HepG2 (cell line): ENCODE results near the gene UNC79. TPM values are rescaled to one million over a fixed set of nuclear protein-coding genes. Genes with fewer than 3 reads are reported as not detected.

ENCODE experiments used
- ATAC-seq: fragments of 200-7000 bp; cut with Tn5 transposase; 3 replicates; pipeline ENCODE4 v1.9.1; 2020; ENCODE audit warnings: mild to moderate bottlenecking, moderate library complexity
- BruUV-seq: library from RNA; stranded (reverse); fragments of 400-500 nt; replicated peaks from 2 replicates; lab custom pipeline; 2021; lab: Mats Ljungman, UMichigan
- CTCF ChIA-PET: fragments of 300-600 bp; formaldehyde crosslinking; extraction: SDS; loops from one replicate; lab custom pipeline; 2021; ENCODE audit warnings: low total read pairs, inconsistent platforms, low intra/inter-chr PET ratio; lab: Yijun Ruan, JAX
- POLR2A ChIA-PET: fragments of 350-600 bp; sonication (Branson Sonifier 250); formaldehyde crosslinking; loops from one replicate; lab custom pipeline; 2020; ENCODE audit warnings: antibody characterized with exemption, inconsistent platforms; lab: Yijun Ruan, JAX
- DNase-seq: peaks from one replicate; pipeline ENCODE4 v3.0.0-alpha.2; 2015; ENCODE audit warnings: low spot score
- FAIRE-seq: peaks from 3 replicates; lab custom pipeline; 2011; peaks lifted over from hg19 to GRCh38; lab: Jason Lieb, UNC
- H2AFZ ChIP-seq: one replicate; pipeline ENCODE4 v1.6.1; 2011; ENCODE audit warnings: low read length, inconsistent platforms
- H3K27ac ChIP-seq: fragments of 300-600 bp; 3 replicates; pipeline ENCODE4 v1.8.0; 2011; ENCODE audit warnings: mixed run types, mild to moderate bottlenecking, mixed read lengths, low read length, inconsistent platforms; ENCODE audit not compliant: insufficient read depth; ENCODE audit errors: extremely low read length
- H3K27me3 ChIP-seq, 2 experiments: fragments of 200-600 bp in 1 of 2; 2 replicates in 1 of 2; 3 replicates in 1 of 2; pipeline versions ENCODE4 v1.6.0 to v1.8.0; 2011; ENCODE audit warnings: low read length in 2 of 2, mild to moderate bottlenecking in 2 of 2, moderate library complexity in 2 of 2, inconsistent platforms in 1 of 2; ENCODE audit not compliant: insufficient read depth in 2 of 2, control insufficient read depth in 1 of 2
- H3K36me3 ChIP-seq, 2 experiments: fragments of 200-600 bp in 1 of 2; replicated peaks in 1 of 2; 2 replicates in 1 of 2; 3 replicates in 1 of 2; pipeline versions ENCODE4 v1.5.1 to v1.8.0; 2011; ENCODE audit warnings: low read length in 2 of 2, inconsistent platforms in 1 of 2; ENCODE audit not compliant: insufficient read depth in 2 of 2, control insufficient read depth in 1 of 2
- H3K4me1 ChIP-seq: 2 replicates; pipeline ENCODE4 v1.5.1; 2012; ENCODE audit warnings: low read length, inconsistent platforms; ENCODE audit not compliant: insufficient read depth
- H3K4me2 ChIP-seq: 2 replicates; pipeline ENCODE4 v1.6.0; 2011; ENCODE audit warnings: low read depth, low read length, inconsistent platforms
- H3K4me3 ChIP-seq, 3 experiments: fragments of 200-600 bp in 1 of 3; sonication (generic), shearing (Covaris generic) in 1 of 3; replicated peaks in 1 of 3; 2 replicates each; pipeline ENCODE4 v1.5.1; 2011 to 2016; ENCODE audit warnings: low read length in 3 of 3, inconsistent platforms in 2 of 3, low read depth in 2 of 3, mild to moderate bottlenecking in 2 of 3, control low read depth in 1 of 3, mixed read lengths in 1 of 3; ENCODE audit not compliant: insufficient read depth in 1 of 3
- H3K79me2 ChIP-seq: one replicate; pipeline ENCODE4 v1.6.1; 2011; ENCODE audit warnings: low read length, inconsistent platforms; ENCODE audit not compliant: insufficient read depth
- H3K9ac ChIP-seq: 2 replicates; pipeline ENCODE4 v1.6.0; 2011; ENCODE audit warnings: mild to moderate bottlenecking, low read depth, low read length, inconsistent platforms; ENCODE audit not compliant: insufficient read depth
- H3K9me3 ChIP-seq: 2 replicates; pipeline ENCODE4 v1.5.1; 2012; ENCODE audit warnings: mild to moderate bottlenecking, low read length
- H4K20me1 ChIP-seq: 2 replicates; pipeline ENCODE4 v1.6.0; 2011; ENCODE audit warnings: inconsistent platforms, mild to moderate bottlenecking, low read length, moderate library complexity; ENCODE audit not compliant: insufficient read depth
- CHD4 ChIP-seq: fragments of 200-600 bp; sonication (generic); IDR thresholded peaks from 2 replicates; pipeline ENCODE4 v1.7.0; 2017; ENCODE audit warnings: mild to moderate bottlenecking, low read length, borderline replicate concordance
- KMT2B ChIP-seq: IDR thresholded peaks from 2 replicates; pipeline ENCODE4 v1.6.1; 2016; ENCODE audit warnings: missing genetic modification reagents, missing compliant biosample characterization
- MIER3 ChIP-seq: IDR thresholded peaks from 2 replicates; pipeline ENCODE4 v1.6.1; 2016; ENCODE audit warnings: missing compliant biosample characterization, borderline replicate concordance
- PLRG1 ChIP-seq: fragments of 450-650 bp; conservative IDR thresholded peaks from 2 replicates; pipeline ENCODE4 v1.6.1; 2016
- SKI ChIP-seq: fragments of 450-650 bp; IDR thresholded peaks from one replicate; pipeline ENCODE4 v1.6.1; 2018; ENCODE audit warnings: mild to moderate bottlenecking; ENCODE audit not compliant: partially characterized antibody
- SOX13 ChIP-seq, 3 experiments: fragments of 450-650 bp in 1 of 3; sonication (generic) in 1 of 3; formaldehyde crosslinking in 1 of 3; IDR thresholded peaks in 2 of 3; conservative IDR thresholded peaks in 1 of 3; 2 replicates each; pipeline versions ENCODE4 v1.5.0 to v1.6.1; 2016 to 2020; ENCODE audit warnings: antibody characterized with exemption in 1 of 3, mild to moderate bottlenecking in 1 of 3, missing compliant biosample characterization in 1 of 3, missing genetic modification reagents in 1 of 3, moderate library complexity in 1 of 3
- SOX6 ChIP-seq, 2 experiments: fragments of 450-650 bp in 1 of 2; sonication (generic) in 1 of 2; formaldehyde crosslinking in 1 of 2; IDR thresholded peaks; 2 replicates each; pipeline versions ENCODE4 v1.4.0 to v1.6.1; 2017 to 2020; ENCODE audit warnings: antibody characterized with exemption in 1 of 2, mild to moderate bottlenecking in 1 of 2, missing genetic modification reagents in 1 of 2
- TCF7 ChIP-seq: sonication (generic); IDR thresholded peaks from 2 replicates; pipeline ENCODE4 v1.6.1; 2016; ENCODE audit warnings: antibody characterized with exemption, low read depth
- ZNF224 ChIP-seq: sonication (generic); formaldehyde crosslinking; IDR thresholded peaks from 2 replicates; pipeline ENCODE4 v1.5.0; 2020; ENCODE audit warnings: mild to moderate bottlenecking, missing genetic modification reagents
- ZNF260 ChIP-seq: sonication (generic); formaldehyde crosslinking; IDR thresholded peaks from 2 replicates; pipeline ENCODE4 v1.4.0; 2020; ENCODE audit warnings: missing genetic modification reagents, low read depth, mild to moderate bottlenecking, borderline replicate concordance
- WGBS: methylation state at CpG from one replicate; pipeline ENCODE4 v1.1.6; 2017; ENCODE audit warnings: low lambda C conversion rate; 5-methylcytosine and 5-hydroxymethylcytosine counted together
- in situ Hi-C: cut with HindIII; loops from 2 replicates; pipeline ENCODE4 v1.10.0; 2017; ENCODE audit warnings: low pct_unique_long_range_greater_than_20kb; ENCODE audit not compliant: extremely low pct_ligation_motif_present
- intact Hi-C: fragments of 100-400 bp; cut with micrococcal nuclease; formaldehyde crosslinking; loops from one replicate; pipeline ENCODE4 v1.10.0; 2022; ENCODE audit not compliant: unreplicated experiment
- polyA plus RNA-seq, 8 experiments: library from polyadenylated mRNA; depleted of rRNA in 3 of 8; stranded (reverse) in 7 of 8; unstranded in 1 of 8; fragments of >200 nt; fragmentation: Illumina TruSeq in 4 of 8; extraction: Trizol in 4 of 8; gene quantifications; 2 replicates each; pipeline versions ENCODE4 v1.2.1 to v1.2.3, GENCODE V29; 2011 to 2016; ENCODE audit warnings: low read depth in 4 of 8, missing spikeins in 1 of 8, mixed read lengths in 1 of 8; ENCODE audit not compliant: insufficient read depth in 1 of 8
- total RNA-seq, 5 experiments: library from RNA; depleted of rRNA; stranded (reverse); fragments of >200 nt; fragmentation: Illumina TruSeq; extraction: Trizol; gene quantifications; 2 replicates each; pipeline ENCODE4 v1.2.3, GENCODE V29; 2016; ENCODE audit warnings: low read depth in 1 of 5
- TF ChIP-seq, protein P1 (sequence below): sonication (generic); formaldehyde crosslinking; IDR thresholded peaks from 2 replicates; pipeline ENCODE4 v1.8.0; 2022; ENCODE audit warnings: missing genetic modification reagents, mild to moderate bottlenecking, borderline replicate concordance
- TF ChIP-seq, protein P2 (sequence below): IDR thresholded peaks from 2 replicates; pipeline ENCODE4 v1.4.0; 2020; ENCODE audit warnings: mild to moderate bottlenecking, missing genetic modification reagents
- TF ChIP-seq, protein P3 (sequence below): sonication (generic); formaldehyde crosslinking; IDR thresholded peaks from 2 replicates; pipeline ENCODE4 v1.8.0; 2022; ENCODE audit warnings: mild to moderate bottlenecking, missing genetic modification reagents, moderate library complexity

The UNC79 gene
- total and polyA plus RNA-seq, 2 of the 13 experiments (the other 11 are each of a cell fraction or from before 2014, with no cell fraction given): under 0.01 TPM; not detected in 1

GRCh38 chr14:93665169-93665568, 234.4 kb downstream of the UNC79 start (continued):
- TF ChIP-seq MIER3: no peak
- TF ChIP-seq ZNF260 (CRISPR knock-in tag): no peak
- TF ChIP-seq CHD4: no peak
- TF ChIP-seq ZNF224 (CRISPR knock-in tag): no peak
- no peak for TF ChIP-seq KMT2B
- no peak for TF ChIP-seq SKI
- no peak for TF ChIP-seq PLRG1
- TF ChIP-seq, protein P1, sequence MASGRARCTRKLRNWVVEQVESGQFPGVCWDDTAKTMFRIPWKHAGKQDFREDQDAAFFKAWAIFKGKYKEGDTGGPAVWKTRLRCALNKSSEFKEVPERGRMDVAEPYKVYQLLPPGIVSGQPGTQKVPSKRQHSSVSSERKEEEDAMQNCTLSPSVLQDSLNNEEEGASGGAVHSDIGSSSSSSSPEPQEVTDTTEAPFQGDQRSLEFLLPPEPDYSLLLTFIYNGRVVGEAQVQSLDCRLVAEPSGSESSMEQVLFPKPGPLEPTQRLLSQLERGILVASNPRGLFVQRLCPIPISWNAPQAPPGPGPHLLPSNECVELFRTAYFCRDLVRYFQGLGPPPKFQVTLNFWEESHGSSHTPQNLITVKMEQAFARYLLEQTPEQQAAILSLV (CRISPR knock-in tag): no peak

- in situ Hi-C loops (no loop called here), intact Hi-C loops (no loop called here)
- ChIA-PET CTCF (no interaction called here), POLR2A (no interaction called here)
- Histone ChIP-seq H3K9me3 (peaks cover 14% of the 10 kb centered on the region), H2AFZ (no peak overlapping the region), H3K9ac (no peak overlapping the region), H3K79me2 (no peaks in the 10 kb centered on the region), H3K4me2 (no peak overlapping the region), H3K27me3 (peaks cover 0 to 4% of the 10 kb centered on the region in 2 experiments; a peak in 1 of 5 replicates), H3K27ac (no peak overlapping the region), H3K4me3 (no peak overlapping the region), H3K4me1 (peaks cover 8% of the 10 kb centered on the region; the same call in 1 of the 2 replicates), H4K20me1 (no peaks in the 10 kb centered on the region), H3K36me3 (no peaks in the 10 kb centered on the region)
- TF ChIP-seq SOX6 (IDR thresholded peaks at IDR 0.05) (no peak), SOX6 (CRISPR knock-in tag; IDR thresholded peaks at IDR 0.05) (peak; percentile 40), SOX13 (IDR thresholded peaks at IDR 0.05) (no peak), SOX13 (CRISPR knock-in tag; conservative IDR thresholded peaks at IDR 0.05 in 1 of 2, IDR thresholded peaks at IDR 0.05 in 1 of 2) (peak in 1 of 2 experiments; percentile 56; a peak in 2 of 4 replicates), TCF7 (peak; percentile 38; the same call in 1 of the 2 replicates)
- TF ChIP-seq, protein P2, sequence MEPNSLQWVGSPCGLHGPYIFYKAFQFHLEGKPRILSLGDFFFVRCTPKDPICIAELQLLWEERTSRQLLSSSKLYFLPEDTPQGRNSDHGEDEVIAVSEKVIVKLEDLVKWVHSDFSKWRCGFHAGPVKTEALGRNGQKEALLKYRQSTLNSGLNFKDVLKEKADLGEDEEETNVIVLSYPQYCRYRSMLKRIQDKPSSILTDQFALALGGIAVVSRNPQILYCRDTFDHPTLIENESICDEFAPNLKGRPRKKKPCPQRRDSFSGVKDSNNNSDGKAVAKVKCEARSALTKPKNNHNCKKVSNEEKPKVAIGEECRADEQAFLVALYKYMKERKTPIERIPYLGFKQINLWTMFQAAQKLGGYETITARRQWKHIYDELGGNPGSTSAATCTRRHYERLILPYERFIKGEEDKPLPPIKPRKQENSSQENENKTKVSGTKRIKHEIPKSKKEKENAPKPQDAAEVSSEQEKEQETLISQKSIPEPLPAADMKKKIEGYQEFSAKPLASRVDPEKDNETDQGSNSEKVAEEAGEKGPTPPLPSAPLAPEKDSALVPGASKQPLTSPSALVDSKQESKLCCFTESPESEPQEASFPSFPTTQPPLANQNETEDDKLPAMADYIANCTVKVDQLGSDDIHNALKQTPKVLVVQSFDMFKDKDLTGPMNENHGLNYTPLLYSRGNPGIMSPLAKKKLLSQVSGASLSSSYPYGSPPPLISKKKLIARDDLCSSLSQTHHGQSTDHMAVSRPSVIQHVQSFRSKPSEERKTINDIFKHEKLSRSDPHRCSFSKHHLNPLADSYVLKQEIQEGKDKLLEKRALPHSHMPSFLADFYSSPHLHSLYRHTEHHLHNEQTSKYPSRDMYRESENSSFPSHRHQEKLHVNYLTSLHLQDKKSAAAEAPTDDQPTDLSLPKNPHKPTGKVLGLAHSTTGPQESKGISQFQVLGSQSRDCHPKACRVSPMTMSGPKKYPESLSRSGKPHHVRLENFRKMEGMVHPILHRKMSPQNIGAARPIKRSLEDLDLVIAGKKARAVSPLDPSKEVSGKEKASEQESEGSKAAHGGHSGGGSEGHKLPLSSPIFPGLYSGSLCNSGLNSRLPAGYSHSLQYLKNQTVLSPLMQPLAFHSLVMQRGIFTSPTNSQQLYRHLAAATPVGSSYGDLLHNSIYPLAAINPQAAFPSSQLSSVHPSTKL (CRISPR knock-in tag): 0 out of 2 replicates have a peak, but pooled peaks have one; percentile 22
- TF ChIP-seq, protein P3, sequence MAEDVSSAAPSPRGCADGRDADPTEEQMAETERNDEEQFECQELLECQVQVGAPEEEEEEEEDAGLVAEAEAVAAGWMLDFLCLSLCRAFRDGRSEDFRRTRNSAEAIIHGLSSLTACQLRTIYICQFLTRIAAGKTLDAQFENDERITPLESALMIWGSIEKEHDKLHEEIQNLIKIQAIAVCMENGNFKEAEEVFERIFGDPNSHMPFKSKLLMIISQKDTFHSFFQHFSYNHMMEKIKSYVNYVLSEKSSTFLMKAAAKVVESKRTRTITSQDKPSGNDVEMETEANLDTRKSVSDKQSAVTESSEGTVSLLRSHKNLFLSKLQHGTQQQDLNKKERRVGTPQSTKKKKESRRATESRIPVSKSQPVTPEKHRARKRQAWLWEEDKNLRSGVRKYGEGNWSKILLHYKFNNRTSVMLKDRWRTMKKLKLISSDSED (CRISPR knock-in tag): no peak
- no TSS peak for BruUV-seq
- FAIRE-seq: peak; percentile 51
- DNase-seq: no peak
- ATAC-seq: no peak
- whole genome bisulfite sequencing: 22% methylated on average over 4 of the region's 4 CpGs
Observed at GRCh38 chr14:93669632-93670031, 238.9 kb downstream of the UNC79 start.
